Measurements from ENCODE around the gene CLASP1.
"Not testable (repeated sequence)": the region's sequence is repeated elsewhere in the genome, so short reads cannot be mapped to it uniquely, and the experiment has no call there.

The CLASP1 gene

DNA sequence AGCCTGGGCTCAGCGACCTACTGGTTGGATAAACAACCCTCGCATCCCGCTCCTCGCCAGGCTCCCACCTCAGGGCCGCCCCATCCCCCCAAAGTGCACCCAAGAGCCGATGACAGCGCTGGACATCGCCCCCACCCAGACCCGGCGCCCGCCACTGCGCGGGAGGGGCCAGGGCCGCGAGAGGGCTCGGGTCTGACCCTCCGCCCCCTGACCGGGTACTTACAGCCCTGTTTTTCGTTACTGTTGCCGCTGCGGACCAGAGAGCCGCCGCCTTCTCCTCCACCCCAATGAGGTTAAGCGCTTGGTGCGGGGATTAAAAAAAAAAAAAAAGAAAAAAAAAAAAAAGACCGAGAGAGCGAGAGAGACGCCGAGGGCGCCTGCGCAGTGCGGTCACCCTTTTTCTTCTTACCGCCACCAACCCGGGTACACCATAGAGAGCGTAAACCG is at the start of gene CLASP1:
Gene CLASP1, minus strand, starts transcription at position 314 of the 447 bp plus-strand sequence. CDS start 43,567 bp downstream, outside the sequence.
- in situ Hi-C loops (cut with HindIII; ENCODE audit: low sequenced_read_pairs), result no loop called here

DNA sequence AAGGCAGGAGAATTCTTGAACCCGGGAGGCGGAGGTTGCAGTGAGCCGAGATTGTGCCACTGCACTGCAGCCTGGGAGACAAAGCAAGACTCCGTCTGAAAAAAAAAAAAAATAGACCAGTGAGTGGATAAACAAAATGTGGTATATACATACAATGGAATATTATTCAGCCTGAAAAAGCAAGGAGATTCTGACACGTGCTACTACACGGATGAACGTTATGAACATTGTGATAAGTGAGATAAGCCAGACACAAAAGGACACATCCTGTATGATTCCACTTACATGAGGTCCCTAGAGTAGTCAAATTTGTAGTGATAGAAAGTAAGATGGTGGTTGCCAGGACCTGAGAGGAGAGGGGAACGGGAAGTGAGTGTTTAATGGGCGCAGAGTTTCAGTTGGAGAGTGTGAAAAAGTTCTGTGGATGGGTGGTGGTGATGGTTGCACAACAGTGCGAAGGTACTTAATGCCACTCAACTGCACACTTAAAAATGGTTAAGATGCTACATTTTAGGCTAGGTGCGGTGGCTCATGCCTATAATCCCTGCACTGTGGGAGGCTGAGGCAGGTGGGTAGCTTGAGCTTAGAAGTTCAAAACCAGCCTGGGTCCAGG is 49.2 kb upstream of the CLASP1 start:
- in situ Hi-C loops (cut with HindIII; ENCODE audit: low sequenced_read_pairs), result no loop called here

DNA sequence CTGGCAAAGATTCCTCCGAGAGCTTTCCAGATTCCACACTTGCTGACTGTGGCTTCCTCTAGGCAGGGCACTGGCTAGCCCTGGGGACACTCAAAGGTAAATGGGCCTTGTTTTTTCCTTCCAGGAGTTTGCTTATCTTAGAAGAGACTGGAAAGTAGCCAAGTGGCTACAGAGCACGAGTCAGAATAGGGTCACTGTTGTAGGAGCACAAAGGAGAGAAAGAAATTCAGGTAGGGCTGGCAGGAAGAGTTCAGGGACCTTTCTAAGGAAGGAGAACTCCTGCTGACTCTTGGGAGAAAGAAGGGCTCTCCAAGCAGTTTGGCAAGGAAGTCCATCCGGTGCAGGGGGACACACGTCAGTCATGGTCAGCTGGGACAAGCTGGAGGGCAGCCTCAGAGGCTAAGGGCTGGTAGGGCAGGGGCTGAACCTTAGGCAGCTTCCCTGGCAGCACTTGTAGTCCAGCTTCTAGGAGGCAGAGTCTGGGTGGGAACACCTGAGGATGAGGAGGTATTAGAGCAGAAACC is 47.9 kb upstream of the CLASP1 start:
- in situ Hi-C loops (cut with HindIII; ENCODE audit: low sequenced_read_pairs), result no loop called here

DNA sequence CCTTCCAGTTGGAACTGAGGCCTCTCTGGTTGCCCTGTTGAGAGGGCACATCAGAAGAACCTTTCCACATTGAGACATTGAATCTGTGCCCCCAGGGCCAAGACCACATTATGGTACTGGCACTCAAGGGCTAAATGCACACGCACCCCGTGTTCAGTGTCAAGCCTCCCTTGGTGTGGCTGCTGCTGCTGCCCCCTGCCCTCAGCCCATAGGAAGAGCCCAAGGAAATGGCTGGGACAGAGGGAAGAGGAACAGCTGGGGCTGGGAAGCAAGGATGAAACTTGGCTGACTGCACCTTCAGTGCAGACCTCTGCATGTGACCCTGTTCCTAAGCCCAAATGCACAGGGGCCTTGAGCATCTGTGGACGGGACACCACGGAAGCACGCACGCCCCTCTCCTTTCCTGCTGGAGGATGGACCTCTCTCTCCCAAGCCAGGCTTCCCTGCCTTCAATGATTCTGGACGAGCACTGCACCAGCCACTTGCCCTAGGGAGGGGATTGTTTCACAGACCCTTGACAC is 47.2 kb upstream of the CLASP1 start:
- in situ Hi-C loops (cut with HindIII; ENCODE audit: low sequenced_read_pairs), result no loop called here

DNA sequence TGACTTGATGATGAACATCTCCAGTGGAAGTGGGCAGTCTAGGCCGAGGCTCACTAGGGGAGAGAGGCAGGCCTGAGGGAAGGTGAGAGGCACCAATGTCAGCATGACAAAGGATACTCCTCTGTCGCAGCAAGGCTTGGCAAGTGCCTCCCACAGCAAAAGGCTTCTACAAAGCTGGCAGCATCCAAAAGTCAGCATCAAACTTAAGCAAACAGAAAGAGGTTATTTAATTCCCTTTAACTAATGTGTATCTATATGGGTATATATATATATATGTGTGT is 45.8 kb upstream of the CLASP1 start:
- in situ Hi-C loops (cut with HindIII; ENCODE audit: low sequenced_read_pairs), result no loop called here

DNA sequence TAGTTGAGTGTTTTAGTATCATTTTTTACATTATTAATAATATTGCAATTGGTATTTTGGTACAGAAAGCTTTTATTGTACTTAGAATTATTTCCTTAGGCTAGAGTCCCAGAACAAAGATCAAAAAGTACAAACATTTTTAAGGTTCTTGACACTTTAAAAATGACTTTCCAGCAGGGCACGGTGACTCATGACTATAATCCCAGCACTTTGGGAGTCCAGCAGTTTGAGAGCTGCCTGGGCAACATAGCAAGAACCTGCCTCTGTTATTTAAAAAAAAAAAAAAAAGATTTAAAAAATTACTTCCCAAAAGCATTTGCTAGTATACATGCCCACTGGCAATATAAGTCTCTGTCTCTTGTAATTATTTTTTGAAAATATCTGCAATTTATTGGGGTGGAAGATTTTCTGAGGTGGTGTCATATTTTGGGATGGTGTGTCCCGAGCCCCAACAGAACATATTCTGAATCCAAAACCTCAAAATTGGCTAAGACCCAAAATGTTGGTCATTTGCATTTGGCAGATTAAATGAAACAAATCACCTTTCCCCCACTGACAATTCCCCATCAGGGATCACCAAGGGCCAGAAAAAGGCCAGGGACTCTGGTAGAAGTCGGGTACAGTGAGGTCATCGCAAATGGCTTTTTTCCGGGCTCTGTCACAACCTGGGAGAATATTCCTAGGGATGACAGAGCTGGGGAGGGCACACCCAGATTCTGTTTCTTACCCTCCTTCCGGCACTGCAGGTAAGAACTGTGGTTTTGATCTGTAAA is 45.3 kb upstream of the CLASP1 start:
- in situ Hi-C loops (cut with HindIII; ENCODE audit: low sequenced_read_pairs), result no loop called here

DNA sequence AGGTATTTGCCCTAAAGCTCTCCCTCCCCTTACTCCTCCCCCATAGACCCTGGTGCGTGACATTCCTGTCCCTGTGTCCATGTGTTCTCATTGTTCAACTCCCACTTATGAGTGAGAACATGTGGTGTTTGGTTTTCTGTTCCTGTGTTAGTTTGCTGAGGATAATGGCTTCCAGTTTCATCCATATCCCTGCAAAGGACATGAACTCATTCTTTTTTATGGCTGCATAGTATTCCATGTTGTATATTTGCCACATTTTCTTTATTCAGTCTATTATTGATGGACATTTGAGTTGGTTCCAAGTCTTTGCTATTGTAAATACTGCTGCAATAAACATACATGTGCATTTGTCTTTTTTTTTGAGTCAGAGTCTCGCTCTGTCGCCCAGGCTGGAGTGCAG is 41.3 kb upstream of the CLASP1 start:
- in situ Hi-C loops (cut with HindIII; ENCODE audit: low sequenced_read_pairs), result not testable (repeated sequence)

DNA sequence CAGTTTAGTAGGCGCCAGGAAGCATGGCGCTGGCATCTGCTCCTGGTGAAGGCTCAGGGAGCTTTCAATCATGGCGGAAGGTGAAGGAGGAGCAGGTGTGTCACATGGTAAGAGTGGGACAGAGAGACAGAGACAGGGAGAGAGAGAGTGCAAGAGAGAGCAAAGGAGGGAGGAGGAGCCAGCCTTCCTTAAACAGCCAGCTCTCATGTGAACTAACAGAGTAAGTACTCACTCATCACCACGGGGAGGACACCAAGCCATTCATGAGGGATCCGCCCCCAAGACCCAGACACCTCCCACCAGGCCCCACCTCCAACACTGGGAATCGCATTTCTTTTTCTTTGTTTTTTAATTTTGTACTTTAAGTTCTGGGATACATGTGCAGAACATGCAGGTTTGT is 40.8 kb upstream of the CLASP1 start:
- in situ Hi-C loops (cut with HindIII; ENCODE audit: low sequenced_read_pairs), result no loop called here

DNA sequence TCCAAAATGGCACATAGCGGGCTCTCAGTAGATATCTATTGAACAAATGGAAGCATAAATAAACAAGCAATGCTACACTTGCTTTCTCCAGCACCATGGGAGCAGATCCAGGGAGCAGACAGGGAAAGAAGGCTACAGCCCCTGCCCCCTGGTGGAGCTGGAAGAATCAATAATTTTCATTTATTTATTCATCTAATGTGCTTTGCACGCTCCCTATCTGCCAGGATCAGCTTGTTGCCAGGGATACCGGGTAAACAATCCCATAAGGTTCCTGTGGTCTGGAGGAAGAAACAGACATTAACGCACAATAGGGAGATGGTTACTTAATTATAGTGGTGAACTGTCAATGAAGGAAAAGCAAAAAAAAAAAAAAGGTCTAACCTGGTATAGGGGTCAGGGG is 40.1 kb upstream of the CLASP1 start:
- in situ Hi-C loops (cut with HindIII; ENCODE audit: low sequenced_read_pairs), result no loop called here

DNA sequence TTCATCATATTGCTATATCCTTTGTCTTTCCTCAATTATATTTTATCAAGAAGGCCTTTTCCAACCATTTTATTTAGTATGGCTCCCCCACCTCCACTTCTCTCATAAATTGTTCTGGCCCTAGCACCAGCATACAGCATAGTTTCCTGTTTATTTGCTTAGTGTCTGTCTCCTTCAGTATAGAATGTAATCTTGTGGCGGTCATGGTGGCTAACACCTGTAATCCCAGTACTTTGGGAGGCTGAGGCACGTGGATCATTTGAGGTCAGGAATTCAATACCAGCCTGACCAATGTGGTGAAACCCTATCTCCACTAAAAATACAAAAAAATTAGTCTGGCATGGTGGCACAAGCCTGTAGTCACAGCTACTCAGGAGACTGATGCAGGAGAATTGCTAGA is 39.6 kb upstream of the CLASP1 start:
- in situ Hi-C loops (cut with HindIII; ENCODE audit: low sequenced_read_pairs), result no loop called here

DNA sequence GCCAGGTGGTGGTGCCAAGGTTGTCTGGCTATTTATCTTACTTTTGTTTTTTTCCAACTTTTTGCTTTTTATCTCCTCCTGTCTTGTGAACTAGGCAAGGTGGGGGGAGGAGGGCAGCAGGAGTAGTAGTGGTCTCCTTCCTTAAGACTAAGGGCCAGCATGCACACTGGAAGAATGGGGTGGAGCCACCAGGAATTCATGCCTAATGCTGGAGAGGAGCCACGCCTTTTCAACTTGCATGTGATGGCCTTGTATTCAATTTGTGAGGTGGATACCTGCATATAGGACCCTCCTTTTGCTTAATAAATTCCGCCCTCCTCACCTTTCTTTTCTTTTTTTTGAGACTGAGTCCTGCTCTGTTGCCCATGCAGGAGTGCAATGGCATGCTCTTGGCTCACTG is 37.6 kb upstream of the CLASP1 start:
- in situ Hi-C loops (cut with HindIII; ENCODE audit: low sequenced_read_pairs), result no loop called here

DNA sequence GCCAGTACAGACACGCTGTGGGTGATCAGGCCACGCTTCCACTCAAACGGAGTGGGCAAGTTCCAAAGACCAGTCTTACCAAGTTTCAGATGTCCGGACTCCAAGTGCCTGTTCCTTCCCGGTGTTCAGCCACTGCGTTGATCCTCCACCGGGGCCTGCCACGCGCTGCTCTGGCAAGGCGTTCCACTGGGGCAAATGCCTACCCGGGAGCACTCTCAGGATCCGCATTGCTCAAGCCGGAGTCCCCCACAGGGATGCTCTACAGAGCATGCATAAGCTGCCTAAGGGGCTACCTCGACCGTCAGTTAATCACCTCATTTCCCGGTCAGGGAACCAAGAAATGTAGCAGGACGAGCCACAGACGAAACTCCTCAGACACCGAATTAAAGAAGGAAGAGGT is 37.0 kb upstream of the CLASP1 start:
- in situ Hi-C loops (cut with HindIII; ENCODE audit: low sequenced_read_pairs), result no loop called here

DNA sequence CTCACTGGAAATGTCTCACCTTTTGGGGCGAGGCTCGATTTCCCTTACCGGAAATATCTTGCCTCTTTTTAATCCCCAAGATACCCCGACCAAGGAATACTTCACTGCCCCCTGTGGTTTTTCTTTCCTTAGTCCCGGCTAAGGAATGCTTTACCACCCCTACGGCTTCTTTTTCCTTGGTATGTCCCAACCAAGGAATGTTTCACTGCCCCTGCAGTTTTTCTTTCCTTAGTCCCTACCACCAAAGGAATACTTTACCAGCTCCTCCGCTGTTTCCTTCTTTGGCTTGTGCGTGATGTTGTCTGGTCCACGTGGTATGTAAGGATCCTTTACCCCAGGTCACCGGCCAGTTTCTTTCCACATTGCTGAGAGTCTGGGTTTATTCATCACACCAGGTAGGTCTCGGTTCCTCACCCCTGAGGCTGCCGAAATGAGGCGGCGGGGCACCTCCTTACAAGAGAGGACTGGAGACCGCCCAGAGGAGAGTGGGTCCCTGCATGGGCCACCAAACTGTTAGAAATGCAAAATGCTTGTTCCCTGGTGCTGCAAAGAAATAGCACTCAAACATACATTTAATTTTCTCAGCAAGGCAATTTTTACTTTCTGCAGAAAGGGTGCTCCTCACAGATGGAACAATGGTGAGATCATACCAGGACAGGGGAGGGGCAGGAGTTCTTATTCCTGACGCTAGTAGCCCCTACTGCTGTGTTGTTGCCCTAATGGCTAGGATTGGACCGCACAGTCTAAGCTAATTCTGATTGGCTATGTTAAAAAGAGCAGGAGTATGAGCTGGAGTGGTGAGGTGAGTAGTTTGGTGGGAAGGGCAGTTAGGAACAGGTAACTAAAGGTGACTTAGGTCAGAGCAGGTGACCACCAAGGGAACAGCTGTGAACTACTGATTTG is 33.4 kb upstream of the CLASP1 start:
- in situ Hi-C loops (cut with HindIII; ENCODE audit: low sequenced_read_pairs), result no loop called here

DNA sequence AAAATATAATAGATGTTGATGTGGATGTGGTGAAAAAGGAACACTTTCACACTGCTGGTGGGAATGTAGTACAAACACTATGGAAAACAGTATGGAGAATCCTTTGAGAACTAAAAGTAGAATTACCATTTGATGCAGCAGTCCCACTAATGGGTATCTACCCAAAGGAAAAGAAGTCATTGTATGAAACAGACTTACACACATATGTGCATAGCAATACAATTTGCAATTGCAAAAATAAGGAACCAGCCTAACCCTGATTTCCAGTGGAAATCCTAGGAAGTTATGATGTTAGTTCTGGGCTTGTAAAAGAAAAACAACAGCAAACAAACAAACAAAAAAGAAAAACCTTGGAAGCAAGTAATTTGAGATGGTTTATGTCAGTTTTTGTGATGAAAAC is 28.6 kb upstream of the CLASP1 start:
- in situ Hi-C loops (cut with HindIII; ENCODE audit: low sequenced_read_pairs), result no loop called here

DNA sequence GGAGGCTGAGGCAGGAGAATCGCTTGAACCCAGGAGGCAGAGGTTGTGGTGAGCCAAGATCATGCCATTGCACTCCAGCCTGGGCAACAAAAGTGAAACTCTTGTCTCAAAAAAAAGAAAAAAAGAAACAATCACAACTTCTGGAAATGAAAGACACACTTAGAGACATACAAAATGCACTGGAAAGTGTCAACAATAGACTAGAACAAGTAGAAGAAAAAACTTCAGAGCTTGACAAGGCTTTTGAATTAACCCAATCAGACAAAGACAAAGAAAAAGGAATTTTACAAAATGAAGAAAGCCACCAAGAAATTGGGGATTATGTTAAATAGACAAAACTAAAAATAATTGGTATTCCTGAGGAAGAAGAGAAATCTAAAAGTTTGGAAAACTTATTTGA is 22.4 kb upstream of the CLASP1 start:
- in situ Hi-C loops (cut with HindIII; ENCODE audit: low sequenced_read_pairs), result not testable (repeated sequence)

DNA sequence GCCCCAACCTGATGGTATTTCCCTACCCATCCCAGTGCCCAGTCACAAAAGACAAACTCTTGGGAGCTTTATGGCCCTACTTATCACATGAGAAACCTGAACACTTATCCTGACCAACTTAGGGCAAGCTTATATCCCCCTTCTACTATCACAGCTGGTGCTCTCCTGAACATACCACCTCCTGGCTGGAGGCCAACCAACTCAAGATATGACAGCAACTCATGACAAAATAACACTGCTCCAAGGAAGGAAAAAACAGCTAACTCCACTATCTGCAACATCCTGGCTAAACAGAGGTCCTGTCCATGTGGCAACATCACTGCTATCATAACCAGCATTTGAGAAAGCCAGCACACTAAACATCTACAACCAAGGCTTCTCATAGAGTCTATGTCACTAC is 20.9 kb upstream of the CLASP1 start:
- in situ Hi-C loops (cut with HindIII; ENCODE audit: low sequenced_read_pairs), result no loop called here

DNA sequence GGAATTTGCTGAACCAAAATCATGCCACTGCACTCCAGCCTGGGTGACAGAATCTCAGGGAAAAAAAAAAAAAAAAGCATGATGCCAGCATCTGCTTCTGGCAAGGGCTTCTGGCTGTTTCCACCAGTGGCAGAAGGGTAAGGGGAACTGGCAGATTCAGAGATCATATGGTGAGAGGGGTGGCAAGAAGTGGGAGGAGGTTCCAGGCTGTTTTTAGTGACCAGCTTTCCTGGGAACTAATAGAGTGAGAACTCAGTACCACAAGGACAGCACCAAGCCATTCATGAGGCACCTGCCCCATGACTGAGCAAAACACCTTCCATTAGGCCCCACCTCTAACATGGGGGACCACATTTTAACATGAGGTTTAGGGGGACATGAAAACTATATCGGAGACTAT is 18.4 kb upstream of the CLASP1 start:
- in situ Hi-C loops (cut with HindIII; ENCODE audit: low sequenced_read_pairs), result no loop called here

DNA sequence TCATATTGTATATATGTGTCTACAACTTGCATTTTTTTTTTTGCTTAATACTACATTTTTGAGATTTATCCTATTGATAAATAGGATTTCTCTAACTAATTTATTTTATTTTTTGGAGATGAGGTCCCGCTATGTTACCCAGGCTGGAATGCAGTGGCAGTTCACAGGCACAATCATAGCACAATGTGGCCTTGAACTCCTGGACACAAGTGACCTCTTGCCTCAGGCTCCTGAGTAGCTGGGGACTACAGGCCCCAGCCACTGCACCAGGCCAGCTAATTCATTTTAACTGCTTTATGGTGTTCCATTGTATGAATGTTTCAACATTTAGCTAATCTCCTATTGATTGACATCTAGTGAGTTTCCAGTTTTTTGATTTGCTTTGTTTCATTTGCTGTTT is 16.8 kb upstream of the CLASP1 start:
- in situ Hi-C loops (cut with HindIII; ENCODE audit: low sequenced_read_pairs), result no loop called here

DNA sequence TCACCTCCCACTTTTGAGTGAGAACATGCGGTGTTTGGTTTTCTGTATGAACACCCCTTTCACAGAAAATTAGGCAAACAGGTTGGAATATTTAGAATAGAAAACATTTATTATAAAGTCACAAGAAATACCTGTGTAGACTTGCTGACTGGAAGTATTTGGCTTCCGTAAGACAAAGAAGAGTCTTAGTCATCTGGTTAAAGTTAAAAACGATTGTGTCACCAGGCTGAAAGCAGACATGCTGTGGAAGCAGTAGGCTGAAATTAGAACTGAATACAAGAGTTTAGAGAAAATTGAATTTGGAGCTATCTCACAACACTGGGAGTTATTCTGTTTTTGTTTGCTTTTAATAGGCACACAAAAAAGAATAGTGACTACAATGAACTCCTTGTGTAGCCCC is 16.2 kb upstream of the CLASP1 start:
- in situ Hi-C loops (cut with HindIII; ENCODE audit: low sequenced_read_pairs), result no loop called here

DNA sequence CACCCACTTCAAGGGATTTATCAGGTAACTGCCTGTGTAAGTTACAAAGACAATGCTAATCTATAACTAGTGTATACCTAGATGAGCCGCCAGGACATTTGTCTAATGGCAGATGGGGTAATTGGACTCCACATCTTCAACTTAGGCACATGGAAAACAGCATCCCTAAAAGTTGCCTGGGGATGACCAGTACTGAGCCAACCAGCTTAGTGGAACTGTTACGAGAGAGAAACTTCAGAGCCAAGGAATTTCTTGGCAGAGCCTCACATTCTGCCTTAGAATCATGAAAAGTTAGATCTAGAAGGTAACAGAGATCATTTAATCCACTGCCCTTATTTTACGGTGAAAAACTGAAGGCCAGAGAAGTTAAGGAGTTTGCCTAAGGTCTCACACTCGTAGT is 15.5 kb upstream of the CLASP1 start:
- in situ Hi-C loops (cut with HindIII; ENCODE audit: low sequenced_read_pairs), result no loop called here

DNA sequence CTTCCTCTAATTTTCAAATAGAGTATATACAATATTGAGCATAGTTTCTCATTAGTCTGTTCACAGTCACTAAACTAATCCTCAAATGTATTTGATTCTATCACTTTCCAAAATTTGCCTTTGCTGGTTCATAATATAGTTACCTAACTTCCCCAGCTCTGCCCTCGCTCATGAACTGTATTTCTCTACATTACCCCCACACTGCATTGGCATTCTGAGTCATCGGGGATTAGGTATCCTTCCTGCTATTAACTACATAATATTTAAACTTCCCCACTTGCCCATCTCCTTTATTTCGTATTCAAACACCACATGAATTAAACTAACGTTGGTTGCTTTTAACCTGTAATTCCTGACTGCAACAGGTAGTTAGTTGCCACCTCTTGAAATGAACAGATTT is 14.8 kb upstream of the CLASP1 start:
- in situ Hi-C loops (cut with HindIII; ENCODE audit: low sequenced_read_pairs), result no loop called here

Measured in endothelial cell of hepatic sinusoid (primary cell).